Gastrocnemius medialis (tissue), 4 donors: ENCODE data around the gene CCL2.

Source experiments
- POLR2A ChIP-seq, 2 donors: fragments of 450-650 bp; IDR thresholded peaks; one replicate each; pipeline ENCODE4 v1.6.1; 2017; ENCODE audit warnings: antibody characterized with exemption in 2 of 2, mild to moderate bottlenecking in 2 of 2, moderate library complexity in 2 of 2
- TF ChIP-seq, protein P1 (sequence below), 5 experiments: fragments of 450-650 bp in 3 of 5; fragments of 200-600 bp in 2 of 5; sonication (generic) in 2 of 5; IDR thresholded peaks in 4 of 5; conservative IDR thresholded peaks in 1 of 5; 1 replicate in 4 of 5; 2 replicates in 1 of 5; pipeline ENCODE4 v1.5.1; 2016 to 2019; ENCODE audit warnings: antibody characterized with exemption in 5 of 5, mild to moderate bottlenecking in 3 of 5, moderate library complexity in 3 of 5

DNA sequence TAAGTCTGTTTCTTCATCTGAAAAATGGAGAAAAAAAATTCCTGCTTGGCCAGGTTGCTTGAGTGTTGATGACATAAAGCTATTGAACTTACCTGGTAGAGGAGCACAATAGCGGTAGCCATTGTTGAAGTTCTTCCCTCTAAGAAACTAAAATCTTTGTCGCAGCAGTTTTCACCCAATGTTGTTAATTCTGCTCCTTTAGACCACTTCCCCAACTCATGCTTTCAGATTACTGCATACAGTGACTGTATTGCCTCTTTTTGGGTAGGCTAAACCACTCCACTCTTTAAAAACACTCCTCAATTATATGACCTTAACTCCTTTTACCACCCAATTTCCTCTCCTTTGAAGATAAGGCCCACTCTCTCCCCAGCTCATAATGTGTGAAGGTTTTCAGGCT is 35.7 kb upstream of the CCL2 start:
- TF ChIP-seq, protein P1, sequence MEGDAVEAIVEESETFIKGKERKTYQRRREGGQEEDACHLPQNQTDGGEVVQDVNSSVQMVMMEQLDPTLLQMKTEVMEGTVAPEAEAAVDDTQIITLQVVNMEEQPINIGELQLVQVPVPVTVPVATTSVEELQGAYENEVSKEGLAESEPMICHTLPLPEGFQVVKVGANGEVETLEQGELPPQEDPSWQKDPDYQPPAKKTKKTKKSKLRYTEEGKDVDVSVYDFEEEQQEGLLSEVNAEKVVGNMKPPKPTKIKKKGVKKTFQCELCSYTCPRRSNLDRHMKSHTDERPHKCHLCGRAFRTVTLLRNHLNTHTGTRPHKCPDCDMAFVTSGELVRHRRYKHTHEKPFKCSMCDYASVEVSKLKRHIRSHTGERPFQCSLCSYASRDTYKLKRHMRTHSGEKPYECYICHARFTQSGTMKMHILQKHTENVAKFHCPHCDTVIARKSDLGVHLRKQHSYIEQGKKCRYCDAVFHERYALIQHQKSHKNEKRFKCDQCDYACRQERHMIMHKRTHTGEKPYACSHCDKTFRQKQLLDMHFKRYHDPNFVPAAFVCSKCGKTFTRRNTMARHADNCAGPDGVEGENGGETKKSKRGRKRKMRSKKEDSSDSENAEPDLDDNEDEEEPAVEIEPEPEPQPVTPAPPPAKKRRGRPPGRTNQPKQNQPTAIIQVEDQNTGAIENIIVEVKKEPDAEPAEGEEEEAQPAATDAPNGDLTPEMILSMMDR (IDR thresholded peaks at IDR 0.05 in 4 of 5, conservative IDR thresholded peaks at IDR 0.05 in 1 of 5), result no peak
- no peak for TF ChIP-seq POLR2A (IDR thresholded peaks at IDR 0.05)
